ENCODE data around the gene SMIM5. TPM values are rescaled to one million over a fixed set of nuclear protein-coding genes. Genes with fewer than 3 reads are reported as not detected.
A peak's percentile ranks its signal among the peaks of the same experiment; 100 is the strongest.

The SMIM5 gene
- total and polyA plus RNA-seq, 2 of the 13 experiments (the other 11 are each of a cell fraction or from before 2014, with no cell fraction given): not detected

- TF ChIP-seq SRSF9 (IDR thresholded peaks at IDR 0.05; ENCODE audit: borderline replicate concordance, insufficient read depth, low read depth, low read length, poor library complexity, severe bottlenecking) (no peak), TAF1 (CRISPR knock-in tag; IDR thresholded peaks at IDR 0.05) (no peak), SKI (IDR thresholded peaks at IDR 0.05; ENCODE audit: partially characterized antibody) (no peak), THAP9 (CRISPR knock-in tag; IDR thresholded peaks at IDR 0.05; ENCODE audit: borderline replicate concordance) (no peak), MBNL3 (CRISPR knock-in tag; conservative IDR thresholded peaks at IDR 0.05) (no peak), CEBPB (IDR thresholded peaks at IDR 0.05; ENCODE audit: borderline replicate concordance, low read depth, low read length) (peak; percentile 41; the same call in 1 of the 2 replicates), ZNF605 (CRISPR knock-in tag; IDR thresholded peaks at IDR 0.05) (peak; percentile 6; the same call in 1 of the 2 replicates), NFIC (IDR thresholded peaks at IDR 0.05; ENCODE audit: low read length) (no peak), ZNF792 (CRISPR knock-in tag; IDR thresholded peaks at IDR 0.05) (no peak), NKX3-1 (CRISPR knock-in tag; IDR thresholded peaks at IDR 0.05) (no peak), ZNF44 (CRISPR knock-in tag; IDR thresholded peaks at IDR 0.05) (no peak), ZNF883 (CRISPR knock-in tag; IDR thresholded peaks at IDR 0.05; ENCODE audit: not compliant biosample characterization) (no peak), ZNF12 (CRISPR knock-in tag; IDR thresholded peaks at IDR 0.05) (peak; percentile 46; the same call in 1 of the 2 replicates), ZNF770 (CRISPR knock-in tag; IDR thresholded peaks at IDR 0.05) (peak; percentile 63), ZNF761 (CRISPR knock-in tag; conservative IDR thresholded peaks at IDR 0.05) (no peak), ZNF225 (CRISPR knock-in tag; IDR thresholded peaks at IDR 0.05) (no peak), SP2 (CRISPR knock-in tag; IDR thresholded peaks at IDR 0.05) (peak; percentile 17; the same call in 1 of the 2 replicates), ZNF704 (CRISPR knock-in tag; IDR thresholded peaks at IDR 0.05; ENCODE audit: borderline replicate concordance) (no peak), SMC3 (IDR thresholded peaks at IDR 0.05; ENCODE audit: low read length) (peak; percentile 71; the same call in 1 of the 2 replicates), KMT2B (CRISPR knock-in tag; IDR thresholded peaks at IDR 0.05) (no peak)
- TF ChIP-seq, protein P1, sequence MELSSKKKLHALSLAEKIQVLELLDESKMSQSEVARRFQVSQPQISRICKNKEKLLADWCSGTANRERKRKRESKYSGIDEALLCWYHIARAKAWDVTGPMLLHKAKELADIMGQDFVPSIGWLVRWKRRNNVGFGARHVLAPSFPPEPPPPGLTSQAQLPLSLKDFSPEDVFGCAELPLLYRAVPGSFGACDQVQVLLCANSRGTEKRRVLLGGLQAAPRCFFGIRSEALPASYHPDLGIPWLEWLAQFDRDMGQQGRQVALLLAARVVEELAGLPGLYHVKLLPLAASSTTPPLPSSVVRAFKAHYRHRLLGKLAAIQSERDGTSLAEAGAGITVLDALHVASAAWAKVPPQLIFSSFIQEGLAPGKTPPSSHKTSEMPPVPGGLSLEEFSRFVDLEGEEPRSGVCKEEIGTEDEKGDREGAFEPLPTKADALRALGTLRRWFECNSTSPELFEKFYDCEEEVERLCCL (CRISPR knock-in tag; IDR thresholded peaks at IDR 0.05; ENCODE audit: borderline replicate concordance): no peak
These were observed at the start of gene SMIM5 (continued) for GRCh38 chr17:75632863-75633485.

Measured in HepG2 (cell line).